HFFc6 (cell line): ENCODE results near the gene SOX5. TPM values are rescaled to one million over a fixed set of nuclear protein-coding genes. Genes with fewer than 3 reads are reported as not detected.

Source experiments
- DNase-seq: peaks from one replicate; pipeline ENCODE4 v3.0.0-alpha.2; 2018
- H3K27ac Mint-ChIP-seq: 2 replicates; pipeline ENCODE4 v1.8.0; 2020; ENCODE audit warnings: mild to moderate bottlenecking, mixed read lengths
- H3K27me3 Mint-ChIP-seq: 2 replicates; pipeline ENCODE4 v1.8.0; 2021; ENCODE audit warnings: mild to moderate bottlenecking, moderate library complexity, mixed read lengths; ENCODE audit not compliant: insufficient read depth
- H3K36me3 Mint-ChIP-seq: 2 replicates; pipeline ENCODE4 v1.8.0; 2021; ENCODE audit warnings: low read depth, mixed read lengths
- H3K4me1 Mint-ChIP-seq: 2 replicates; pipeline ENCODE4 v1.8.0; 2020; ENCODE audit warnings: low read depth, mixed read lengths
- H3K4me3 Mint-ChIP-seq: 2 replicates; pipeline ENCODE4 v1.8.0; 2020; ENCODE audit warnings: mild to moderate bottlenecking, moderate library complexity, mixed read lengths
- H3K9me3 Mint-ChIP-seq: 2 replicates; pipeline ENCODE4 v1.8.0; 2020; ENCODE audit warnings: mild to moderate bottlenecking, mixed read lengths
- CTCF ChIP-seq: fragments of 200-600 bp; sonication (generic); IDR thresholded peaks from 2 replicates; pipeline ENCODE4 v1.5.0; 2021; ENCODE audit warnings: antibody characterized with exemption, mild to moderate bottlenecking
- total RNA-seq, 6 experiments: library from RNA; stranded (reverse); fragmentation: NEBNext Ultra II Directional; extraction: Animal tissue kit (Norgen Biotek cat#: 25700); gene quantifications; 2 replicates in 1 of 6; 3 replicates in 5 of 6; pipeline ENCODE4 v1.2.3, GENCODE V29; 2021

The SOX5 gene
- total RNA-seq, 6 experiments from 2014 or later = not detected

GRCh38 chr12:23954332-23954731, 4.9 kb upstream of the SOX5 start:
- no peaks in the 10 kb centered on the region for H3K36me3 Mint-ChIP-seq
- peaks cover 23% of the 10 kb centered on the region for H3K9me3 Mint-ChIP-seq
- no peaks in the 10 kb centered on the region for H3K4me1 Mint-ChIP-seq
- DNase-seq = no peak
- no peak for TF ChIP-seq CTCF
- no peak overlapping the region for H3K27ac Mint-ChIP-seq
- H3K4me3 Mint-ChIP-seq = no peak overlapping the region
- H3K27me3 Mint-ChIP-seq = peaks cover 1% of the 10 kb centered on the region; the same call in 1 of the 2 replicates

GRCh38 chr12:23952071-23952470, 2.6 kb upstream of the SOX5 start:
- Mint-ChIP-seq H3K27me3 (peaks cover 1% of the 10 kb centered on the region; the same call in 1 of the 2 replicates), H3K9me3 (peaks cover 18% of the 10 kb centered on the region)

GRCh38 chr12:23950775-23951451, 1.4 kb upstream of the SOX5 start:
- H3K36me3 Mint-ChIP-seq = no peaks in the 10 kb centered on the region
- no peak for TF ChIP-seq CTCF
- no peak for DNase-seq

More at GRCh38 chr12:23952071-23952470, 2.6 kb upstream of the SOX5 start:
- DNase-seq = no peak
- no peak for TF ChIP-seq CTCF
- Mint-ChIP-seq H3K36me3 (no peaks in the 10 kb centered on the region), H3K27ac (no peak overlapping the region), H3K4me3 (no peak overlapping the region), H3K4me1 (no peaks in the 10 kb centered on the region)

GRCh38 chr12:23950210-23950774, 822 bp upstream of the SOX5 start:
- H3K4me3 Mint-ChIP-seq = no peak overlapping the region
- DNase-seq = no peak
- no peaks in the 10 kb centered on the region for H3K36me3 Mint-ChIP-seq
- no peak overlapping the region for H3K27ac Mint-ChIP-seq
- peaks cover 5% of the 10 kb centered on the region; the same call in 1 of the 2 replicates for H3K9me3 Mint-ChIP-seq
- peaks cover 1% of the 10 kb centered on the region; the same call in 1 of the 2 replicates for H3K27me3 Mint-ChIP-seq
- TF ChIP-seq CTCF = no peak
- no peaks in the 10 kb centered on the region for H3K4me1 Mint-ChIP-seq

More at GRCh38 chr12:23950775-23951451, 1.4 kb upstream of the SOX5 start:
- Mint-ChIP-seq H3K4me1 (no peaks in the 10 kb centered on the region), H3K27ac (no peak overlapping the region), H3K9me3 (peaks cover 11% of the 10 kb centered on the region), H3K4me3 (no peak overlapping the region), H3K27me3 (peaks cover 1% of the 10 kb centered on the region; the same call in 1 of the 2 replicates)

GRCh38 chr12:23948291-23948690, 1.2 kb downstream of the SOX5 start:
- DNase-seq = no peak
- peaks cover 1% of the 10 kb centered on the region; the same call in 1 of the 2 replicates for H3K27me3 Mint-ChIP-seq
- H3K27ac Mint-ChIP-seq = no peak overlapping the region
- TF ChIP-seq CTCF = no peak
- H3K4me1 Mint-ChIP-seq = no peaks in the 10 kb centered on the region
- H3K36me3 Mint-ChIP-seq = no peaks in the 10 kb centered on the region
- H3K4me3 Mint-ChIP-seq = no peak overlapping the region
- peaks cover 5% of the 10 kb centered on the region; the same call in 1 of the 2 replicates for H3K9me3 Mint-ChIP-seq
